HG02759 (cell line): ENCODE results near the gene COPS7A.
A peak's percentile ranks its signal among the peaks of the same experiment; 100 is the strongest.
"Not testable (repeated sequence)": the region's sequence is repeated elsewhere in the genome, so short reads cannot be mapped to it uniquely, and the experiment has no call there.

Experiments
- ATAC-seq: cut with Tn5 transposase; IDR thresholded peaks from one replicate; pipeline ENCODE4 v1.9.1; 2021; ENCODE audit warnings: mild to moderate bottlenecking, moderate library complexity; ENCODE audit not compliant: unreplicated experiment

Gene COPS7A

DNA sequence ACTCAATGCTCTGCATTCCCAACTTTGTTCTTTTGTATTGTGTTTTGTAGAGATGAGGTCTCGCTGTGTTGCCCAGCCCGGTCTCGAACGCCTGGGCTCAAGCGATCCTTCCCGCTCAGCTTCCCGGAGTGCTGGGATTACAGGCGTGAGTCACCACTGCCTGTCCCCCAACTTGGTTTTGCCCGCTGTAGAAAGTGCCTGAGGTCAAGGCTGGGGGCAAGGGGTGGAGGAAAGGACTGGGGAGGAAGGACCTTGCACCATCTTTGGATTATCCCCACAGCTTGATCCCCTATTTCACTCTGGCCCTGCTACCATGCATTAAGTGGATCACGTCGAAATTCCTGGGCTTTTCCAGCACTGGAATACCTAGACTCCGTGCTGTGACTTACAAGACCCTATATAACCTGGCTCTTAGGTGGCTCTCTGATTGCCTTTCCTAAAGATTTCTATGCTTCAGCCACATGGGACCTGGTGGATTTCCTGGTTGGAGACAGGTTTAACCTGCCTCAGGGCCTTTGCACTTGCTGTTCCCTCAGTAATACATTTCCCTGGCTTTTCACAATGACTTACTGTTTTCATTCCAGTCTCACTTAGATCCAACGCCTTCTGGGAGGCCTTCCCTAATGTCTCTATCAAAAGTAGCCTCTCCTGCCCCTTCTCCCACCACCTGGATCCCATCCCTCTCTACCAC is 22.6 kb upstream of the COPS7A start:
- no peak for ATAC-seq

DNA sequence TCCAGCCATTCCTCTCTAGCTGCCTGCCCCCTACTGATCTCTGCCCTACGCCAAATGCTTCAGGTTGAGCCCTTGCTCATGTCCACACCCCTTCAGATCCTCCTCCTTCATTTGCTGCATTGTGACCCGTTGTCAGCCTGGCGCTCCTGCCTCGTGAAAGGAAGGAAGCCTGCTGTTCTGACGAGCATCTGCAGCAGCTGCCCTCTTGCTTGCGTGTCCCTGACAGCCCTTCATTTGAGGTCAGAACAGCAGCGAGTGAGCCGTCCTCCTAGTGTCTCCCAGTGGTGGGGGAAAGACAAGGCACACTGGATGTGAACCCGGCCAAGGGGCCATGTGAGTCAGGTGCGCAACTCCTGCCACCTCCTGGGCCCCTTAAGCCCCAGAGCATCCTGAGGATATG is 20.2 kb upstream of the COPS7A start:
- ATAC-seq = no peak

- not testable (repeated sequence) for ATAC-seq
These were observed 15.5 kb upstream of the COPS7A start for GRCh38 chr12:6708351-6708750.

DNA sequence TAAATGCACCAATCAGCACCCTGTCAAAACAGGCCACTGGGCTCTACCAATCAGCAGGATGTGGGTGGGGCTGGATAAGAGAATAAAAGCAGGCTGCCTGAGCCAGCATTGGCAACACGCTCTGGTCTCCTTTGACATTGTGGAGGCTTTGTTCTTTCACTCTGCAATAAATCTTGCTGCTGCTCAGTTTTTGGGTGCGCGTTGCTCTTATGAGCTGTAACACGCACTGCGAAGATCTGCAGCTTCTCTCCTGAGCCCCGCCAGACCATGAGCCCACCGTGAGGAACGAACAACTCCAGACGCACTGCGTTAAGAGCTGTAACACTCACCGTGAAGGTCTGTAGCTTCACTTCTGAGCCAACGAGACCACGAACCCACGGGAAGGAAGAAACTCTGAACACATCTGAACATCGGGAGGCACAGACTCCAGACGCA is 14.9 kb upstream of the COPS7A start:
- no peak for ATAC-seq

- not testable (repeated sequence) for ATAC-seq
These were observed 7.6 kb upstream of the COPS7A start for GRCh38 chr12:6716031-6716873.

- ATAC-seq = no peak
These were observed 6.9 kb upstream of the COPS7A start for GRCh38 chr12:6716874-6717437.

DNA sequence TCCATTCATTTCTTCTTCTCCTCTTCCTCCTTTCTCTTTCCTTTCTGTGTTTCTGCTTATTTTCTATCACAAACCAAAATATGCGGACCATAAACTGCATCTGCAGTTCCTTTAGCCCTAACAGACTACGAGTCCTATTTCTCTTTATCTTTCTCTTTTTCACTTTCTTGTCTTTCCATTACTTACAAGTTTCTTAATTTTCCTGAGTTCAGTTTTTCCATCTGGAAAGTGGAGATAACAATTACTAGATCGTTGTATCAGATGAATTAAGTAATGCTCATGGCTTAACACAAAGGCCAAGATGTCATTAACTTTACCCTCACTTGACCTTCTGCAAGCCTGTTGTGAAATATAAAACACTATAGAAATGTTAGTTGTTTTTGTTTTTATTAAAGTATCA is 983 bp upstream of the COPS7A start:
- no peak for ATAC-seq

- peak; percentile 22 for ATAC-seq
These were observed 557 bp downstream of the COPS7A start for GRCh38 chr12:6724409-6724797.

DNA sequence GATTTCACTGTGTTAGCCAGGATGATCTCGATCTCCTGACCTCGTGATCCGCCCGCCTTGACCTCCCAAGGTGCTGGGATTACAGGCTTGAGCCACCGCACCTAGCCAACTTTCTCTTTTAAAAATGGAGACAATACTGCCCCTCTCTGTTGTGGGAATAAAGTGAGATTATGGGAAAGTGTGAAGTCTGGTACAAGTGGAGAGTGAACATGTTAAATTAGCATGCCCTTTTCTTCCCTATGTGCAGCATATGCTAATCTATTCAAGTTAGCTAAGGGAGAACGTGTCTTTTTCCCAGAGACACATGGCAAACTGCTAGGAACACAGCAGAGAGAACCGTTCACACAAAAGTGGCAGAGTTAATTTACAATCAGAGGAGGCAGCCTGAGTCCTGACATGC is 1.5 kb downstream of the COPS7A start:
- no peak for ATAC-seq

DNA sequence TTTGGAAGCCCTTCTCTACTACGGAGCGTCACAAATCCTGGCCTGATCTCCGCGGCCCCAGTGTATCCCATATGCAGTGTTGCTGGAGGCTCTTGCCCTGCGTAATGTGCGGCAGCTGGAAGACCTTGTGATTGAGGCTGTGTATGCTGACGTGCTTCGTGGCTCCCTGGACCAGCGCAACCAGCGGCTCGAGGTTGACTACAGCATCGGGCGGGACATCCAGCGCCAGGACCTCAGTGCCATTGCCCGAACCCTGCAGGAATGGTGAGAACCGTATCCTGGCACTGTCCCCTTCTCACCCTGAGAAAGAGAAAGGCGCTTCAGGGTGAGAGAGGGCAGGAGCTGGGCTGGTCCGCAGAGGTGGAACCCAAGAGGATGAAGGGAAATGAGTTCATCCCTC is 5.3 kb downstream of the COPS7A start:
- no peak for ATAC-seq

DNA sequence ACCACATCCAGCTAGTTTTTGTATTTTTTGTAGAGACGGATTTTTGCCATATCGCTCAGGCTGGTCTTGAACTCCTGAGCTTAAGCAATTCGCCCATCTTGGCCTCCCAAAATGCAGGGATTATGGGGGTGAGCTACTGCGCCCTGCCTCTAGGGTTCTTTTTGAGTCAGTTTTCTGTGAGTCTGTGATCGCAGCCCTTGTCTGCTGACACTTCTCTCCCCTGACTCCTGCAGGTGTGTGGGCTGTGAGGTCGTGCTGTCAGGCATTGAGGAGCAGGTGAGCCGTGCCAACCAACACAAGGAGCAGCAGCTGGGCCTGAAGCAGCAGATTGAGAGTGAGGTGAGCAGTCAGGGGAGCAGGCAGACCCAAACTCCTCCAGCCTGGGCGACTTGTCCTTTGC is 6.3 kb downstream of the COPS7A start:
- no peak for ATAC-seq

GRCh38 chr12:6734506-6735387 is 10.9 kb downstream of the COPS7A start:
- ATAC-seq = no peak

DNA sequence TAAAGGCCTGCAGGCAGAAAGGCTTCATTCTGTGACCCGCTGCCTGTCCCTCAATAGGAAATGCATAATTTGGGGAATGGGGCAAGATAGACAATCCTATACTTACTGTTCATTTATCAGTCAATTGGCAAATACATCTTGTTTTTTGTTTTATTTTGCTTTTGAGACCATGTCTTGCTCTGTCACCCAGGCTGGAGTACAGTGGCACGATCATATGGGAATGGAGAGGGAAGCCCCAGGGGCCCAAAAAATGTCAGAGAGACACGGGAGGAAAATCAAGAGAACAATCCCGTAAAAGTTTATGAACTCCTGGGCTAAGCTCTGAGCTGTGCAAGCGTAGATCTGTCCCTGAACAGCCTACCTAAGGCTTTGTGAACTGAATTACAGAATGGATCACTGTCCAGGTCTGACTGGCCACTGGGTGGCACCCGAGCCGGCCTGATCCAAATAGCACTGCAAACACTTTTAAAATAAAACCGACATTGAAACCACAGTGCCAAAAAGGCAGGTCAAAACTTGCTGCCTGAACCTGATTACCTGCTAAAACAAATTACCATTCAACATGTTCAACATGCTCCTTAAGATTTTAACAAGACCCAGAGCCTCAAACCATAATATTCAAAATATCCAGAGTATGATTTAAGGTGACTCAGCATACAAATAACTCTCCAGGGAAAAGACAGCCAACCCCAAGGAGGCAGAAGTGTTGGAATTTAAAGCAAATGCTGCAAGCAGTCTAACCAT is 11.8 kb downstream of the COPS7A start:
- no peak for ATAC-seq

DNA sequence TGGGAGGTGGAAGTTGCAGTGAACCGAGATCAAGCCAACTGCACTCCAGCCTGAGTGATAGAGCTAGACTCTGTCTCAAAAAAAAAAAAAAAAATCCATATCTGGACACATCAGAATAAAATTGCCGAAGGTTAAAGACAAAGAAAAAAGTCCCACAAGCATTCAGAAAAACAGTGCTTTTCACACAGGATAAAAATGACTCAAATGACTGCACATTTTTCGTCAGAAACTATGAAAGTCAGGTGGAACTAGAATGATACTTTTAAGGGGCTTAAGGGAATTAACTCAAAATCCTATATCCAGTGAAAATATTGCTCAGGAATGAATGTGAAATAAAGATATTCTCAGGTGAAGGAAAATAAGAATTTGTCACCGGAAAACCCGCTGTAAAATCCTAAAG is 12.9 kb downstream of the COPS7A start:
- no peak for ATAC-seq

DNA sequence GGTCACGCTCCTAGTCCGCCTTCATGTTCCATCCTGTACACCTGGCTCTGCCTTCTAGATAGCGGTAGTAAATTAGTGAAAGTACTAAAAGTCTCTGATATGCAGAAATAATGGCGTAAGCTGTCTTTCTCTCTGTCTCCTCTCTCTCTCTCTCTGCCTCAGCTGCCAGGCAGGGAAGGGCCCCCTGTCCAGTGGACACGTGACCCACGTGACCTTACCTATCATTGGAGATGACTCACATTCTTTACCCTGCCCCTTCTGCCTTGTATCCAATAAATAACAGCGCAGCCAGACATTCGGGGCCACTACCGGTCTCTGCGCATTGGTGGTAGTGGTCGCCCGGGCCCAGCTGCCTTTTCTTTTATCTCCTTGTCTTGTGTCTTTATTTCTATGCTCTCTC is 18.2 kb downstream of the COPS7A start:
- ATAC-seq = not testable (repeated sequence)

DNA sequence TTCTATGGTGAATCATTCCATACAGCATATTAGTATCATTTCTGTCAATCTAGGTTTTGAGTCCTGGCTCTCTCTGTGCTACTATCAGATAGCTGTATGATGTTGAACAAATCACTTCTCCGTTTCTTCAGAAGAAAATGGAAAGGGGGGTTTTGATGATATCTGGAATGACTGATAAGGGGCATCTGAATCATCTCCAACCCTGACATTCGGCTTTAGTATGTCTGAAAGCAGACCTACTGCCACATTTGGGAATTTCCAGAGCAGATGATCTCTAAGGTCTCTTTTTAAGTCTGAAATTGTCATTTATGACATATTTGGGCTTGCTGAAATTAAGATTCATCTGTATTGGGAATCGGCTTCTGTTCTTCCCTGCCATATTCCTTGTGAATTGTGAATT is 19.0 kb downstream of the COPS7A start:
- ATAC-seq = no peak

- ATAC-seq = not testable (repeated sequence)
These were observed 19.5 kb downstream of the COPS7A start for GRCh38 chr12:6743300-6743699.

- no peak for ATAC-seq
These were observed 22.1 kb downstream of the COPS7A start for GRCh38 chr12:6745741-6746525.

DNA sequence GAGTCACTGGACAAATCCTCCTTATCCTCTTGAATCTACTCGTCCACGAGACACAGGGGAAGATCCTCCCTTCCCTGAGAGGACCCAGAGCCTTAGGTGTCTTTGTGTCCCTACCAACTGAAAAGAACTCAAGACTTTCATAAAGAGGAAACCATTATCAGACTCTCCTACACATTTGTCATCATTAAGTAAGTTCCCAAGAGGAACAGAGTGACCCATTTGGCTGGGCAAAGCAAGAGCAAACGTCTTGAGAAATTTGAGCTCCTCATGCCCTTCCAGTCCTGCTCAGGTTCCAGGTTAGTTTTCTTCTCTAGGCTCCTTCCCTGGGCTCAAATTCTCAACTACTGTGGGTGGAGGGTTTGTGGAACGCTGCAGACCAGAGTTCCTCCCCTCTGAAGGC is 23.4 kb downstream of the COPS7A start:
- ATAC-seq = no peak

DNA sequence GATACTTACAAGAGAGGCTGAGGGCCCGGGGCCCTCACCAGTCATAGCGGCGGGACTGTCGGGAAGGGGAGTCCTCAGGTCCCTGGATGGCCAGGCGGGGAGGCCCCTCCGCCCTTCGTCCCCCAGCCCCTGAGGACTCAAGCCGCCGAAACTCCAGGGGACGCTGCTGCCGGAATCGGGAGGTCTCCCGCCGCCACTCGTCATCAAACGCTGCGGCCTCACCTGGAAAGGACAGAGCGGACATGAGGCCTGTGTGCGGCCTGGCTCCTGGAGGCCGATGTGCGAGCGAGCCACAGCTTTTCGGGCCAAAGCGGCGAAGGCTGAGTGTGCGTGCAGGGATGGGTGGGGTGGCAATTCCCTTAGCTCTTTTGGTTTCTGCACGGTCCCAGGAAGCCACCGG is 24.9 kb downstream of the COPS7A start:
- no peak for ATAC-seq
